Type B pancreatic cell (in vitro differentiated cells): ENCODE results near the gene RNF11. TPM values are rescaled to one million over a fixed set of nuclear protein-coding genes. Genes with fewer than 3 reads are reported as not detected.

Experiments used
- DNase-seq: peaks from one replicate; pipeline ENCODE4 v3.0.0; 2021; ENCODE audit warnings: mixed read lengths; ENCODE audit not compliant: unreplicated experiment; ENCODE audit errors: extremely low spot score
- H3K27ac Mint-ChIP-seq: 2 replicates; pipeline ENCODE4 v1.8.0; 2021; ENCODE audit warnings: mild to moderate bottlenecking, mixed read lengths
- H3K27me3 Mint-ChIP-seq: 2 replicates; pipeline ENCODE4 v1.8.0; 2021; ENCODE audit warnings: mixed read lengths
- H3K36me3 Mint-ChIP-seq: 2 replicates; pipeline ENCODE4 v1.8.0; 2021; ENCODE audit warnings: mixed read lengths
- H3K4me1 Mint-ChIP-seq: one replicate; pipeline ENCODE4 v1.8.0; 2021; ENCODE audit warnings: mixed read lengths; ENCODE audit not compliant: unreplicated experiment
- H3K4me3 Mint-ChIP-seq: 2 replicates; pipeline ENCODE4 v1.8.0; 2021; ENCODE audit warnings: mild to moderate bottlenecking, mixed read lengths
- H3K9me3 Mint-ChIP-seq: 2 replicates; pipeline ENCODE4 v1.8.0; 2021; ENCODE audit warnings: mixed read lengths
- CTCF ChIP-seq: fragments of 200-600 bp; sonication (generic); conservative IDR thresholded peaks from 2 replicates; pipeline ENCODE4 v1.5.0; 2021; ENCODE audit warnings: antibody characterized with exemption, mild to moderate bottlenecking
- total RNA-seq: library from RNA; stranded (reverse); gene quantifications from 2 replicates; pipeline ENCODE4 v1.2.1, GENCODE V29; 2021; ENCODE audit warnings: low replicate concordance

Gene RNF11
- total RNA-seq, 1 donor from 2014 or later, result 61.8 TPM

- DNase-seq, result no peak
- TF ChIP-seq CTCF, result no peak
- peaks cover 24% of the 10 kb centered on the region for H3K4me1 Mint-ChIP-seq
These were observed 30.7 kb downstream of the RNF11 start for GRCh38 chr1:51266791-51267190.

GRCh38 chr1:51268634-51269033 is 32.6 kb downstream of the RNF11 start:
- no peak for TF ChIP-seq CTCF
- Mint-ChIP-seq H3K27ac (no peak overlapping the region), H3K4me3 (no peak overlapping the region), H3K9me3 (no peaks in the 10 kb centered on the region), H3K27me3 (no peaks in the 10 kb centered on the region), H3K4me1 (peaks cover 20% of the 10 kb centered on the region), H3K36me3 (peaks cover 15% of the 10 kb centered on the region)
- no peak for DNase-seq

More at GRCh38 chr1:51266791-51267190, 30.7 kb downstream of the RNF11 start:
- H3K9me3 Mint-ChIP-seq, result no peaks in the 10 kb centered on the region
- no peak overlapping the region for H3K4me3 Mint-ChIP-seq
- H3K36me3 Mint-ChIP-seq, result peaks cover 11% of the 10 kb centered on the region
- H3K27ac Mint-ChIP-seq, result no peak overlapping the region
- H3K27me3 Mint-ChIP-seq, result no peaks in the 10 kb centered on the region

GRCh38 chr1:51270751-51271150 is 34.7 kb downstream of the RNF11 start:
- Mint-ChIP-seq H3K4me3 (no peak overlapping the region), H3K4me1 (peaks cover 7% of the 10 kb centered on the region), H3K9me3 (no peaks in the 10 kb centered on the region), H3K27ac (no peak overlapping the region), H3K27me3 (no peaks in the 10 kb centered on the region), H3K36me3 (peaks cover 23% of the 10 kb centered on the region)
- TF ChIP-seq CTCF, result no peak
- DNase-seq, result no peak

- DNase-seq, result no peak
- no peak for TF ChIP-seq CTCF
- H3K4me3 Mint-ChIP-seq, result no peak overlapping the region
- peaks cover 23% of the 10 kb centered on the region for H3K36me3 Mint-ChIP-seq
- peaks cover 3% of the 10 kb centered on the region for H3K4me1 Mint-ChIP-seq
- no peak overlapping the region for H3K27ac Mint-ChIP-seq
- no peaks in the 10 kb centered on the region for H3K27me3 Mint-ChIP-seq
- H3K9me3 Mint-ChIP-seq, result no peaks in the 10 kb centered on the region
These were observed 36.8 kb downstream of the RNF11 start for GRCh38 chr1:51272916-51273315.

- DNase-seq, result no peak
- Mint-ChIP-seq H3K27ac (no peak overlapping the region), H3K36me3 (peaks cover 28% of the 10 kb centered on the region), H3K4me1 (peaks cover 3% of the 10 kb centered on the region), H3K4me3 (no peak overlapping the region), H3K9me3 (no peaks in the 10 kb centered on the region), H3K27me3 (no peaks in the 10 kb centered on the region)
- no peak for TF ChIP-seq CTCF
These were observed 38.6 kb downstream of the RNF11 start for GRCh38 chr1:51274676-51275075.

- Mint-ChIP-seq H3K4me1 (no peaks in the 10 kb centered on the region), H3K9me3 (no peaks in the 10 kb centered on the region), H3K4me3 (no peak overlapping the region), H3K36me3 (peaks cover 23% of the 10 kb centered on the region), H3K27ac (no peak overlapping the region), H3K27me3 (no peaks in the 10 kb centered on the region)
- TF ChIP-seq CTCF, result no peak
- DNase-seq, result no peak
These were observed 40.2 kb downstream of the RNF11 start for GRCh38 chr1:51276286-51276685.
